HG03175 (cell line): ENCODE measurements around the gene FRMD4A.

Experiments
- ATAC-seq: cut with Tn5 transposase; IDR thresholded peaks from one replicate; pipeline ENCODE4 v1.9.1; 2021; ENCODE audit warnings: mild to moderate bottlenecking, moderate library complexity; ENCODE audit not compliant: unreplicated experiment

Gene FRMD4A

GRCh38 chr10:14296065-14296709 is 34.5 kb downstream of the FRMD4A start:
- ATAC-seq: no peak

- no peak for ATAC-seq
Measured at GRCh38 chr10:14294347-14295059, 36.2 kb downstream of the FRMD4A start.

DNA sequence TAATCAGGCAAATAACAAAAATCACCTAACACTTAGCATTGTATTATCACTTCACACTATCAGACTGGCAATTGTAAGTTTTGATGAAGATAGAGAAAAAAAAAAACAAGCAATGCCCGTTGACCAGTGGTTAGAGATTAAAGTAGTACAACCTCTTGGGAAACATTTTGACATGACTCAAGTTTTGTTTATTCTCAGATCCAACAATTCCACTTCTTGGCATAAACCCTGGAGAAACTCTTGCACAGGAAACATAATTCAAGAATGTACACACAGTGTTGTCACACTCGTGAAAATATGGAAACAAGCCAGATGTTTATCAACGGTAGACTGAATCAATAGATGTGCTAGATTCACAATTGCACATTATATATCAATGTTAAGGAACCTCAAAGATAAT is 37.2 kb downstream of the FRMD4A start:
- ATAC-seq: no peak

DNA sequence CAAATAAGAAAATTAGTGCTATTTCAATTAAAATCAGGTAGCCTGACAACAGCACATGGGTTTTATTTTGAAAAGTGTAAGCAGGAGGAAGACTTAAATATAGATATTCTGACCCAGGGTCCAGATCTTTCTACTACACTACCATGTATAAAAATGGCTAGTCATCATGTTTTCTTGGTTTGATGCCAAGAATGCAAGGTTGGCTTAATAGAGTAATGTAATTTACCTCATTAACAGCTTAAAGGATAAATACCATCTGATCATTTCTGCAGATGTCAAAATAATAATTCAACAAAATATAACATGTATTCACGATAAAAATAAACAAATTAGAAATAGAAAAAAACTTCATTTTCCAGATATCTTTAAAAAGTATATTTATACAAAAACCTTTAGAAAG is 39.4 kb downstream of the FRMD4A start:
- no peak for ATAC-seq

- no peak for ATAC-seq
Measured at GRCh38 chr10:14285941-14286560, 44.7 kb downstream of the FRMD4A start.

DNA sequence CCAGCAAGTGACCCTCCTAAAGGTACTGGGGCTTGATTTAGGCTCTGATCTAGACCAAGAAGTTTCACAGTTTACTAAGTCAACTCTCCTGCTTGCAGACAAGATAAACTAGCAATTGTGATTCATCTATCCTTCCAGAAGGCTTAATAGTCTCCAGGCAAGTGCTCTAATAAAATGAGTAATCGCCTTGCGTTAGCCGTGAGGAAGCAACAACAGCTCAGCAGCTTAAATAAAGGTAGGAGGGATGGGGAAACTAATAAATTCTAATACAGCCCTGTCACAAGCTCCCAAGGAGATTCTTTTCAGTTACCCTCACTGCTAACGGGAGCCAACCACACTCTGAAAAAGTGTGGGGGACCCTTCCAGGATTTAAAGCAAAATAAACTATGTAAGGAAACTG is 48.4 kb downstream of the FRMD4A start:
- no peak for ATAC-seq

GRCh38 chr10:14278533-14278932 is 52.2 kb downstream of the FRMD4A start:
- no peak for ATAC-seq

DNA sequence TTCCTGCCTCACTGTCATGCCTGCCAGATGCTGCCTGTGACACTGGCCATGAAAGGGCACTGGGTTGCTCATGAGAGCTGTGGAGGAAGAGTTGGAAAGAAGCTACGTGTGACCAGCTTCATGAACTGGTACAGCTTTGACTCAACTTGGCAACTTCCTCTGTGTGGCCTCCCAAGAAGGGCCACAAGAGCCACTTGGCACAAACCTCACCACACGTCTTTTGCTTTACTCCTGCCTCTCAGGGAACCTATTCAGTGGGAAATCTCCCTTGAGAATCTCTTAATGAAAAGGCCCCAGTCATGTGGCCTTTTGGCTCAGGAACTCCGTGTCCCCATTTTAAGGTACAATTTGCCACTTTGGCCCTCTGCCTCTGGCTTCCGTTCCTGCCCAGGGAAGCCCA is 54.5 kb downstream of the FRMD4A start:
- no peak for ATAC-seq

DNA sequence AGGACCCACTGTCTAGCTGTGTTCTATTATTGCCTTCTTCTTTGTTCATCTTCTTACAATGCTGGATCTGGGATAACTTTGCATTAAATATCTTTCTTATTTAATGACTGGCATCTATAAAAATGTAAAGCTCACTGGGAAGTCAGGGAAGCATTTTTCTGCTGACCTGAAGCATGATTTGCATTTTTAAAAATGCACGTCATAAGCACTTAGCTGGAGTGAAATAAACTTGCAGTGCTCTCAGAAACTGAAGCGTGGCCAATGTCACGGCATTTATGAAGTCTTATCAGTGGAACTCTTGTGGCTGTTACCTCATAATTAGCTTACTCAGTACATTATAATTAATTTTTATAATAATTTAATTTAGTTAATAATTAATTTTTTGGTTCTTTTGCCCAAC is 59.1 kb downstream of the FRMD4A start:
- no peak for ATAC-seq

- ATAC-seq: no peak
Measured at GRCh38 chr10:14270370-14270769, 60.4 kb downstream of the FRMD4A start.

DNA sequence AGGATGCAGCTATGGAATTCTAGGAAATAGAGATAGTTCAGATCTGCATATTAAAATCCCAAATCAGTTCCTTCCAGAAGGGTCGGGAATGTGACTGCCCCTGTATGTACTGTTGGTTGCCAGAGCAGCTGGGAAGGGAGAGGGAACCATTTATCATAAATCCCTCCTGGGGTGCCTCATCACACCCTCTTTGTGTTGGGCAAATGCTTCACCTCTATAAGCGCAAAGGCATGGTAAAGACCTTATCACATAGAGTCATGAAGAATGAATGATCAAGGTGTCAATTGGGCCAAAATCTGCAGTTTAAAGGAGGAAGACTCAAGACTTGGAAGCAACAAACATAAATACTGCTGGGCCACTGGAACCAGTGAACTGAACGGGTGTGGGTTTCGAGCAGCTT is 65.0 kb downstream of the FRMD4A start:
- ATAC-seq: no peak

DNA sequence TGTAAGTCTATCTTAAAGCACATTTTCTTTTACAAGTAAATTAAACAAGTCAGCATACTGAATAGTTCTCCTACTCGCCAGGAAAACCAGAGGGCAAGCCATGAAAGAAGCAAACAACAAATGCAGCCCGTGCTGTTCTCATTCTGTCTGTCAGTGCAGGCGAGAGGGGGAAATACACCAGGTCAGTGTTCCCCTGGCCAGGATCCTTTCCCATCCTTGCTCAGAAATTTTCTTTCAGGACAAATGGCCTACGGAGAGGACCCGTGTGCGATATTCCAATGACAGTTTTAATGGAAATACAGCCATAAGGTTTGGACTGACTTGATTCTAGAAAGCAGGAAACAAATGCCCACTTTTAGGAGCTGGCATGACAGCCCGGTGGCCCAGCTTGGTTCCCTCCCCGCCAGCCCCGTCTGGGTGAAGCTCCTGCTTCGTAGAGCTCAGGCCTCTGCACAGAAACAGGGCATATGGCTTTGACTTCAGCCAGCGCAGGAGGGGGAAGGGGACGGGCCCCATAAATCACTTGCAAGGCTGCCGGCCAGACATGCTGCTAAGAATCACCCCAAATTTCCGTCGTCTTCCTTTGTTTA is 67.8 kb downstream of the FRMD4A start:
- ATAC-seq: no peak

GRCh38 chr10:14261336-14261735 is 69.4 kb downstream of the FRMD4A start:
- no peak for ATAC-seq

DNA sequence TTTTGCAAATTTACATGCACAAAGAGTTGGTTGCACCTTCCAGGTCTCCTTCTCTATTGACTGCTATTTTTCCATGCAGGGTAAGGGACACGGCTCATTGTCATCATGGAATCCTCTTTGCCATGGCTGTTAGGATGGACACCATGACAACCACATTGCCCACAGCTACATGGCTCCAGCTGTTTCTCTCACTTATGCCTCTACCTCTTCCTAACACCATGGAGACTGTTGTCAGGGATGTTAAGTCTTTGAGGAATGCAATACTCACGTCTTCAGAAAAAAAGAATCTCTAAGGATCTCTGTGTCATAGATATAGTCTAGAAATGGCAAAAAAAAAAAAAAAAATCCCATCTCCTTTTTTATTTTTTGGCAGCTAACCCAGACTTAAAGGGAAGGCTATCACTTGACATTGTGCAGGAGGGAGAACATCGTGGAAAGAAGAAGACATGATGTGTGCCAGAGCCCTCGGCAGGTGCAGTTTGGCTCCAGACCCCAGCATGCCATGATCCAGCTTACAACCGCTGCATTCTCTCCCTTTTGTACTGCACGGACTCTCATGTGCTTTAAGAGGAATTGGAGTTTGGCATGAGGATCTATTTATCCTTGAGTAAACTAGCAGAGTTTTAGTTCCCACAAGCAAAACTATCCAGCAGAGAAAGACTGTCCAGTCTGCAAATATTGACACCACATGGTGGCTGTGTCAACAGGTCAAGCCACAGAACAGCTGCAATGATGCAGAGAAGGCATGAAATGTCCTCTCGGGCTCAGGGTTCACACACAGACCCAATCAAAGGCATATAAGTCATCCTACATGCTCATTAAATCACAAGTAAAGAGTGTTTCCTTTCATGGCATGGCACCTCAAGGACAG is 70.8 kb downstream of the FRMD4A start:
- no peak for ATAC-seq

GRCh38 chr10:14254368-14254767 is 76.4 kb downstream of the FRMD4A start:
- no peak for ATAC-seq

- ATAC-seq: no peak
Measured at GRCh38 chr10:14253711-14254110, 77.0 kb downstream of the FRMD4A start.

GRCh38 chr10:14253079-14253478 is 77.6 kb downstream of the FRMD4A start:
- no peak for ATAC-seq

GRCh38 chr10:14250496-14251076 is 80.1 kb downstream of the FRMD4A start:
- no peak for ATAC-seq

DNA sequence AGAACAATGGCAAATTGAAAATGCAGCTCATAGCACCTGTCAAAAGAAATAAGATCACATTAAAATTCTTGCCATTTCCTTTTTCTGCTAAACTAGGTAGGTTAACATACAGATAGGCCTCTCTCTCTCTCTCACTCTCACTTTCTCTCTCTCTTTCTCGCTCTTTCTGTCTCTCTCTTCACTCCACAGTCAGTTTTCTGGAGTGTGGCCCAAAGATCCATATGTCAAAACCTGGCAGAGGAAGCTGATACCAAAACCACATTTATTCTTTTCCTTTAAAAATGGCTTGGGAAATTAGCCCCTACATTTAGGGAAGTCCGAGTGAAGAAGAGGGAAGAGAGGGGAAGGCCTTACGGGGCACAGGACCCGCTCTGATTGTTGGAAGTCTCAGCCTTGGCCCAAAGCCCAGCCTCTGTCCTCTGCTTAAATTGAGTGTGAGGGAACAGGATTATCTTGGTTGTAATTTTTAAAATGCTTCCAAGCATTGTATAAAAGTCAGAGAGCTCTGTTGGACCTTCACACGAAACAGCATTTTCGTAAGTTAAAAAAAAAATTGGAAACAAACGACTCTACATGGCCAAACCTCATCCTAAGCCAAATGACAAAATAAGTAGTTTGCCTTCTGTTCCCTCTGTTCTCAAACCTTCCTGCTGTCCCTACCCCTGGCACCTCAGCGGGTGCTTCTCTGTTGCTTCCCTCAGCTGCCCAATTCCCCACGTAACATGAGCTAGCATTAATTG is 83.2 kb downstream of the FRMD4A start:
- no peak for ATAC-seq

DNA sequence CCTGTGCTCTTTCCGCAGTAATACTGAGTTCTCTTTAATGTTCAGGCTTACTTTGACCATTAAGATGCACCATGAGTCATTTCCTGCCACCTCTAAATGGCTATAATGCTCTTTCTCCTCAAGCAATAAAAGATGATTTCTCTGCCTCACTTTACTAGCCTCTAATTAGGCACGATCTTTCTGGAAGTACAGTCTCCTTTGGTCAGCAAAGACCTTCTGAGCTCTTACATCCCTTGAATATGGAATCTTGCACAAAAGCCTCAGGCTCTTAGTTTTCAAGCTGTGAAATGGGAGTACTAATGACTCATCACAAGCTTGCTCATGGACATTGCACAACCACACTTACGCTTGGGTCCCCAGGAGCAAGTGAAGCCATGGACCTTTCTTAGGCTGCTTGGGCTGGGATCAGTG is 85.9 kb downstream of the FRMD4A start:
- ATAC-seq: no peak
